SJSA1 (cell line): ENCODE results near the gene NPAS3. TPM values are rescaled to one million over a fixed set of nuclear protein-coding genes. Genes with fewer than 3 reads are reported as not detected.

Source experiments
- DNase-seq, 2 experiments: peaks; one replicate each; pipeline ENCODE4 v3.0.0-alpha.2; 2015 to 2020; ENCODE audit warnings: low spot score in 2 of 2, low read depth in 1 of 2
- H3K27ac ChIP-seq: fragments of 250-450 bp; sonication (Bioruptor Pico); 2 replicates; pipeline ENCODE4 v1.5.1; 2020; ENCODE audit warnings: mild to moderate bottlenecking, moderate library complexity
- H3K27me3 ChIP-seq: fragments of 250-450 bp; sonication (Bioruptor Pico); replicated peaks from 2 replicates; pipeline ENCODE4 v1.5.1; 2020; ENCODE audit warnings: mild to moderate bottlenecking, moderate library complexity
- H3K36me3 ChIP-seq: fragments of 250-450 bp; sonication (Bioruptor Pico); 2 replicates; pipeline ENCODE4 v1.5.1; 2020; ENCODE audit warnings: mild to moderate bottlenecking
- H3K4me1 ChIP-seq: fragments of 250-450 bp; sonication (Bioruptor Pico); replicated peaks from 2 replicates; pipeline ENCODE4 v1.6.1; 2021; ENCODE audit warnings: mild to moderate bottlenecking
- H3K4me3 ChIP-seq: fragments of 250-450 bp; sonication (Bioruptor Pico); 2 replicates; pipeline ENCODE4 v1.5.1; 2020; ENCODE audit warnings: mild to moderate bottlenecking
- H3K9me3 ChIP-seq: fragments of 250-450 bp; sonication (Bioruptor Pico); replicated peaks from 2 replicates; pipeline ENCODE4 v1.5.1; 2020; ENCODE audit warnings: mild to moderate bottlenecking
- total RNA-seq: library from RNA; depleted of rRNA; stranded (reverse); fragments of >200 nt; shearing (Covaris generic); gene quantifications from 2 replicates; pipeline ENCODE4 v1.2.3, GENCODE V29; 2014

NPAS3 gene
- total RNA-seq, 1 experiment from 2014 or later = 0.26 TPM

DNA sequence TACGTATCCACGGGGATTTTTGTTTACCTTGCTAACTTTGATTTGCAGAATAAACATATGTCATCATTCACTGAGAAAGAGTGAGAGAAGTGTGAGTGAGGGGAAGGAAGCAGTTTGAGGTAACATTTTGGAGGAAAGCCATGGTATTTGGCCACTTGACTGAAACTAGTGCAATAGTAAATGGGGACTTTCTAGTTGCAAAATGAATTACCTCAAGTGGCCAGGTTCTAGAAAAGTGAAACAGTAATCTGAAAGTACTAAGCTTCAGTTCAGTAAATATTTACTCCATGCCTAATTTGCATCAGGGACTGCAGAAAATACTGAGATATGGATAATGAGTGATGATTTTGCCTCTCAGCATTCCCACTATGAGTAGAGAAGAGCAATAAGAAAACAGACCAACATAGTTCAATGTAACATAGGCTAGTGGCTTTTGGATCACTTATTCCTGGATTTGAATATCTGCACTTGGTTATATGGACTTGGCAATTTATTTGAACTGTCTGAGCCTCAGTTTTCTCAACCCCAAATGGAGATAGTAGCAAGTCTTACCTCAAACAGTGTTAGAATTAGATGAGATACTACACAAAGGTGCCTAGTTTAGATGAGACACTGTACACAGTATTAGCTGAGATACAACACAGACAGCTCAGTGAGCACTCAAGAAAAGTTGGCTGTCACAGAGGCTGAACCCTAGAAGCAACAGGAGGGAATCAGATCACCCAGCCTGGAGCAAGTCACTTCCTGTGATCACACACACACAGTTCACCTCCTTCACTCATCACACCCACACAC lies 439.1 kb downstream of the NPAS3 start:
- no peak for DNase-seq
- no peaks in the 10 kb centered on the region for H3K9me3 ChIP-seq
- no peak overlapping the region for H3K4me3 ChIP-seq
- no peaks in the 10 kb centered on the region for H3K4me1 ChIP-seq
- H3K27ac ChIP-seq = no peak overlapping the region
- H3K36me3 ChIP-seq = no peaks in the 10 kb centered on the region
- H3K27me3 ChIP-seq = no peaks in the 10 kb centered on the region

DNA sequence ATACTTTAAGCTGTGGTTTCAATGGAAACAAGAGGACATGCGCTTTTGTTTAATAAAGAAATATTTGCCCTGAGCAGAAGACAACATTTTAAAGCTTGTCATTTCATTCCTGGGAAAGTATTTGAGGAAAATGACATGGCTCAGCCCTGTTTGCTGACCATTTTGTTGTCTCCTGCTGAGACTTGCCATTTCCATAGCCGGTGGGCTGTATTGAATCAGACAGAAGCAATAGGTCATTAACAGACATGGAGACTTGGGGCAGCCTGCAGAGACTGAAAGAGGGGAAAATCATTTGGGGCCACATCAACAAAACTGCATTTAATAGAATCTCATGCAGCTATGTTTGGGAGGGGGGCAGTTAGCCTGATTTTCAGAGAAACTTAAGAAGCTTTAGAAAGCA lies 443.0 kb downstream of the NPAS3 start:
- Histone ChIP-seq H3K27me3 (no peaks in the 10 kb centered on the region), H3K27ac (no peak overlapping the region), H3K9me3 (no peaks in the 10 kb centered on the region), H3K4me3 (no peak overlapping the region), H3K4me1 (no peaks in the 10 kb centered on the region), H3K36me3 (no peaks in the 10 kb centered on the region)
- no peak for DNase-seq

DNA sequence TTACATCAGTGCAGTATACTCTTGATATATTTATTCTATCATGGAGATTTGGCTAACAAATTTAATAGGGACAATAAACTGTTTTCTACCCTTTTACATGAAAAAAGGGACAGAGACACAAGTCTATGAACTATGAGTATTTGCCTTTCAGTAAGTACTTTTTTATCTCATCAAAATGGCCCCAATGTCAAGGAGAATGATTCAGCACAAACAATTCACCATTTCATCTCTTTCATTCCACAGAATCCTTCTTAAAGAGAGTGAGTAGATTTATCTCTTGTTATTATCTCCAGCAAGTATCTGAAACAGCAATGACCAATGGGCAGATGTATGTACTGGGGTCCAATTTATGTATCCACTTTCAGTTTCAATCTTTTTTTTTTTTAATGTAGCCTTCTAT lies 447.5 kb downstream of the NPAS3 start:
- Histone ChIP-seq H3K36me3 (no peaks in the 10 kb centered on the region), H3K4me3 (no peak overlapping the region), H3K4me1 (no peaks in the 10 kb centered on the region), H3K9me3 (no peaks in the 10 kb centered on the region), H3K27me3 (no peaks in the 10 kb centered on the region), H3K27ac (no peak overlapping the region)
- no peak for DNase-seq

DNA sequence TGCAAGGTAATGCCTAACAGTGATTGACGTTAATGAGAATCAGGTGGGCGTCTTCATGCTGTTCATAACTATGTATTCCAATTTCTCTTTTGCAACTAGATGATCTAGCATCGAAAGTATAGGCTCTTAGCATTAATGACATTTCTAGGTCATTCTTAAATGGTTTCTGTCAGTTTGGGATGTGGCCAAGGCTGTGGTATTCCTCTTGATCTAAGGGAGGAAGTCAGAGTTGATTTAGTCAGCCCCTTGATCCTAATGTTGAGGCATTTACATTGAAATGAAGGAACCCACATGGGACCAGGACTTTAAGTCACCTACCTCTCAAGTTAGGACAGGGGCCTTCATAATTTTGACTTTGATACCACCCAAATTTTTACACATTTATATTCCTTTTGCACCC lies 448.1 kb downstream of the NPAS3 start:
- no peak for DNase-seq
- no peak overlapping the region for H3K4me3 ChIP-seq
- no peaks in the 10 kb centered on the region for H3K36me3 ChIP-seq
- no peaks in the 10 kb centered on the region for H3K9me3 ChIP-seq
- no peaks in the 10 kb centered on the region for H3K4me1 ChIP-seq
- no peaks in the 10 kb centered on the region for H3K27me3 ChIP-seq
- H3K27ac ChIP-seq = no peak overlapping the region

DNA sequence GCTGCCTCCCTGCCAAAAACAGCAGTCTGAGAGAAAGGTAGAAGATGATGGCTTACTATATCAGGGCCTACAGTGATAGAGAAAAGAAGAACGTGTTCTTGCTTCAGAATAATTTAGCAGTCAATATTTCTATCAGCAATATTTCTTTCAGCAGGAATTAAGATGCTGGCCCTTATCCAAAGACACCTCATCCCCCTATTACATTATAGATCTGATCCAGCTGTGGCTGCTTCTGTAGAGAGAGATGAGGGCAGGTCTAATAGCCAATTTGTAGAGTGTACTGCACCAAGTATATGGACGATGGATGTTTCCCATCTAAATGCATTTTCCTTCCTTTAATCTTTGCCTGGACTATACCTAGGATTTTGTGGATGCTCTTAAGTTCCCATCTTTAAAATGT lies 451.7 kb downstream of the NPAS3 start:
- no peaks in the 10 kb centered on the region for H3K9me3 ChIP-seq
- H3K4me3 ChIP-seq = no peak overlapping the region
- no peaks in the 10 kb centered on the region for H3K36me3 ChIP-seq
- no peak for DNase-seq
- no peak overlapping the region for H3K27ac ChIP-seq
- no peaks in the 10 kb centered on the region for H3K4me1 ChIP-seq
- H3K27me3 ChIP-seq = no peaks in the 10 kb centered on the region

DNA sequence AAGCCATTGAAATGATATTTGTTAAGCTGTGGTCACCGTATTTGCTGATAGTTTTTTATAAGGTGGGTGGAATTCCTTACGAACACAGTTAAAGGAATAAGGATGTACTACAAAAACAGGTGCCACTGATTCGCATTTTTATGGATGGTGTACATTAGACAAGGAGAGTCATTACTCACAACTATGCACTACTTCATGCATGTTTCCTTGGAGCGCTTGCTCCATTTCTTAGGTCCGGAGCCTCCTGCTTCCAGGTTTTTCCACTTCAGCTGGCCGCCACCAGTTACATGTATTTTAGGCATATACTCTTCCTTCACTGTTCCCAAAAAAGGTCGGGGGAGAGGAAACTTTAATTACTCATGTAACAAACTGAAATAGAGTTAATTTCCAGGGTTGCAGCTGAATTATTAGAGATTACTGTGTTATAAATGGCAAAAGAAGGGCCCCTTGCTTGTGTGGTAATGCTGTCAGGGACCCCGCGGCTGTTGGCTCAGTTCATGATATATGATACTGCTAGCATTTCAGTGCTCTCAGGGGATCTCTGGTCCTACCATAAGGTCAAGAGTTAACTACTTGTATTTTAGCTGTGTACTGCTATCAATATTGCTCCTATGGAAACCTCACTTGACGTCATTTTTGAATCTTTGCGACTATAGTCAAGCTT lies 454.7 kb downstream of the NPAS3 start:
- no peaks in the 10 kb centered on the region for H3K4me1 ChIP-seq
- no peaks in the 10 kb centered on the region for H3K9me3 ChIP-seq
- H3K27me3 ChIP-seq = no peaks in the 10 kb centered on the region
- no peaks in the 10 kb centered on the region for H3K36me3 ChIP-seq
- no peak overlapping the region for H3K27ac ChIP-seq
- no peak for DNase-seq
- no peak overlapping the region for H3K4me3 ChIP-seq

DNA sequence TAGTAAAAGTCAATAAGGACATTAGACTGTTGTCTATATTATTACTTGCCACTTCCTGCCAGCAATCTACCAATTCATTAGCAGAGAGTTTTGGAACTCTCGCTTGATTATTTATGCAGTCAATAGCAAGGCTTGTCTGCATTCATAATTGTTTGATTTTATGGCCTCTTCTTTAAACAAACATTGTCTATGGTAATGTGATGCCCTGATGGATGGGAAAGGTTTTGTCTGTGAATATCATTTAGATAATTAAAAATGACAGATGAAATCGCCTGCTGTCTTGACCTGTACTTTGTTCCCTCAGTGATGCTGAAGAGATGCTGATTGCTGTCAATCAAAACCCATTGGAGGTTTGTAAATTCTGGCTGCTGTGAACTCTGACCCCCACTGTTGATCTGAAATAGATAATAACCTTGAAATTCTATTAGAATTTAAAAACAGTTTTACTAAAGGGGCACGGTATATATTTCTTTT lies 455.3 kb downstream of the NPAS3 start:
- Histone ChIP-seq H3K4me1 (no peaks in the 10 kb centered on the region), H3K9me3 (no peaks in the 10 kb centered on the region), H3K27me3 (no peaks in the 10 kb centered on the region), H3K27ac (no peak overlapping the region), H3K4me3 (no peak overlapping the region), H3K36me3 (no peaks in the 10 kb centered on the region)
- DNase-seq = no peak

DNA sequence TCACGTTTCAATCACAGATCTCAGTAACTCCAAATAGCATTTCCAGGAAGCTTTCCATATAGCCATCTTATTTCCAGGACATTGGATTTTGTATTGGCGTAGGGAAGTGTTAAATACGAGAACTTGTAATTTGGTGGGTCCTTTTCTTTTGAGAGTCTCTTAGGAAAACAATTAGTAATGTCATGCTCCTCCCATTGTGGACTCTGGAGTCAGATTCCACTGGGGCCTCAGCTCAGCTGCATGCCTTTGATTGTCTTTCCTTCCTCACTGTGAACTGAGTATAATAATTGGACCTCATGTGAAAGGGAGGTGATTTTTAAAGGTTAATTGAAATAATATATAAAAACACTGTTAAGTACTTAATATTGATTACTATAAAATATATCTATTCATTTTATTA lies 462.6 kb downstream of the NPAS3 start:
- H3K36me3 ChIP-seq = no peaks in the 10 kb centered on the region
- H3K4me3 ChIP-seq = no peak overlapping the region
- peaks cover 2% of the 10 kb centered on the region; the same call in 1 of the 2 replicates for H3K9me3 ChIP-seq
- no peaks in the 10 kb centered on the region for H3K27me3 ChIP-seq
- no peak overlapping the region for H3K27ac ChIP-seq
- H3K4me1 ChIP-seq = no peaks in the 10 kb centered on the region
- DNase-seq = no peak

DNA sequence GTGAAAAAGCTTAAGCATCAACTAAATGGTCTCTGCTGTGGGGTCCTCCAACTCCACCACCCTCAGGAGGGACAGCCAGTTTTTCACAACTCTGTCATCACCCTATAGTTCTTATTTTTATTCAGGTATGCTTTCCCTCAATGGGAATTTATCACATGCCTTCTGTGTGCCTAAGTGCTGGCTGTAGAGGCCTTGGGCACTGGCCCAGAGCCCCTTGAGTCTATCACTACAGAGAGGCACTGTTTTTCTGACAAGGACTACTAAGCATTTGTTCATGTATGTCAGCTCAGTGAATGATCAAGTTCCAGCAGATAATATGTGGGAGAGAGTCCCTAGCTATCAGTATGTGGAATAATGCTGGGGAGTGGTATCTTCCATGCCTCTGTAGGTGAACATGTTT lies 463.9 kb downstream of the NPAS3 start:
- Histone ChIP-seq H3K4me1 (no peaks in the 10 kb centered on the region), H3K9me3 (peaks cover 2% of the 10 kb centered on the region; the same call in 1 of the 2 replicates), H3K27me3 (no peaks in the 10 kb centered on the region), H3K4me3 (no peak overlapping the region), H3K36me3 (no peaks in the 10 kb centered on the region), H3K27ac (no peak overlapping the region)
- no peak for DNase-seq

DNA sequence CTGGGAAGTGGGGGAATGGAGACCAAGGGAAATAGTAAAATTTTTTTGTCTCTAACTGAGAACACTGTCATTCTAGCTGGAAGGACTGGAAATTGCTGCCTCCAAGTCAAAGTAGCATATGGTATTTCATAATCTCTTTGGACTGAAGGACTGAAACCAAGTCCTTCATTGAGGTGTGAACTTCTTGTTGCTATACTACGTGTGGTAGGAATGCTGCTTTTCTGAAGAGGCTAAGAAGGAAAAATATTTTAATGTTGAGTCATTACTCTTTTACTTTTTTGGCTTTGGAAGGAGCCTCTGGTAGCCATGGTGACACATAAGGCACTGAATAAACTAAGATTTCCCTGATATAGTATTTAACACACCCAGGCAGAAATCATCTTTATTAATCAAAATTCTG lies 465.4 kb downstream of the NPAS3 start:
- H3K27ac ChIP-seq = no peak overlapping the region
- peak in 1 of 2 experiments; percentile 8 for DNase-seq

DNA sequence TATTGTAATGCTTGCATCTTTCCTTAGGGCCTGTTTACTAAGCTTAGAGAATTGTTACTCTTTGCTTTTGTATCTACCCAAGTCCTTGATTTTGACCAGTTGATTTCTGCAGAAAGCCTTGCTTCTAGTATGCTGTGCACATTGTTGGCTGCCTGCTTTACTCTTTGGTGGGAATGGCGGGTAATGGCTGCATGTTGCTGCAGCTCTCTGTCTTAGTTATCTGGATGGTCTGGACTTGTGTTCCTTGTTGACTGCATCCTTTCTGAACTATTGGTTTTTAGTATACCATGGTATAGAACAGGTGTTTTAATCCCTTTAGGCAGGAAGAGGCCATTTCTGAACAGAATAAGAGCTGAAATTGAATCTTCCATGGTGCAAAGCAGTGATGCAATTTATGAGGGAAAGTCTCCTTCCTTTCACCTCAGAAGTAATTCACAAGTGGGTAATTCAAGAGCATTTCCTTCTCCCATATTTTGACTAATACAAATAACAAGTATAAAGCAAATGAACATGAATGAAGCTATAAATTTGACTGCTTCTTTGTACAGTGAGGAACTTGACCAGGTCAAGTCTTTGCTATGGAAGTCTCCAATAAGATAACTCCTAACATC lies 466.4 kb downstream of the NPAS3 start:
- H3K4me3 ChIP-seq = no peak overlapping the region
- H3K27me3 ChIP-seq = no peaks in the 10 kb centered on the region
- peaks cover 2% of the 10 kb centered on the region; the same call in 1 of the 2 replicates for H3K9me3 ChIP-seq
- H3K27ac ChIP-seq = no peak overlapping the region
- no peaks in the 10 kb centered on the region for H3K36me3 ChIP-seq
- no peaks in the 10 kb centered on the region for H3K4me1 ChIP-seq
- DNase-seq = no peak

More for the DNA sequence above, 465.4 kb downstream of the NPAS3 start:
- H3K4me1 ChIP-seq = no peaks in the 10 kb centered on the region
- H3K9me3 ChIP-seq = peaks cover 2% of the 10 kb centered on the region; the same call in 1 of the 2 replicates
- H3K27me3 ChIP-seq = no peaks in the 10 kb centered on the region
- H3K4me3 ChIP-seq = no peak overlapping the region
- no peaks in the 10 kb centered on the region for H3K36me3 ChIP-seq

DNA sequence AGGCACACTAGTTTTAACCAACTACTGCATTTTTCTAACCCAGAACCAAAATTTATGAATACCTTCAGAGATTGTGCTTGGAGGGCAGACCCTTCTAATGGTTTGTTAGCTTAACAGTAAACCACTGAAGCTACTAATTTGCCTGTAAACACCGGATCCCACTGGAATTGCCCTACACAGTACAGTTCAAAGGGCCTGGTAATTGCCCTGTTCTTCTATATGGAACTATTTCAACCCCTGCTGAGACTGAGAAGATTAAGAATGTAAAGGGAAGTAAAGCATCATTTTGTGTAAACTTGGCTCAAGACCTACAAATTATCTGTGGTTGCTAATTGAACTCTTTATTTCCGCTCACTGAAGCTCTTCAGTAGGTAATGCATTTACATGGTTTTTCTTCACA lies 468.1 kb downstream of the NPAS3 start:
- no peak for DNase-seq
- Histone ChIP-seq H3K9me3 (peaks cover 2% of the 10 kb centered on the region; the same call in 1 of the 2 replicates), H3K27me3 (no peaks in the 10 kb centered on the region), H3K4me3 (no peak overlapping the region), H3K36me3 (no peaks in the 10 kb centered on the region), H3K27ac (no peak overlapping the region), H3K4me1 (no peaks in the 10 kb centered on the region)

DNA sequence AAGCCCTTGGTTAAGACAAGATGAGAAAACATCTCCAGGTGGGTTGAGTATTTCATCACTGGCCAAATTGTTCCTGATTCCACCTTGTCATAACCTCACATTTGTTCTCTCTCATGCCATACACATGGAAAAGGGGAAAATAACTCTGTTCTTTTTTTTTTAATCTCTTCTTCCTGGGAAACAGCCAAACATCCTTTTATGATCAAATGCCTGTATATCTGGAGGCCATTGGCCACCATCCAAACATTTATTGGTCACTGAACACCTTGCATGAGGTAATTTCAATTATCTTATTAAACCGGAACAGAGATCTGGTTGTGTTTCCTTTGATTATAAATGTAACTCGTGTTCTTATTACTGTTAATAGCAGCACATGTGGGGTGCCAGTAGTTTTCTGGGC lies 469.6 kb downstream of the NPAS3 start:
- H3K36me3 ChIP-seq = no peaks in the 10 kb centered on the region
- H3K27ac ChIP-seq = no peak overlapping the region
- H3K4me3 ChIP-seq = no peak overlapping the region
- H3K27me3 ChIP-seq = no peaks in the 10 kb centered on the region
- H3K4me1 ChIP-seq = no peaks in the 10 kb centered on the region
- peaks cover 2% of the 10 kb centered on the region; the same call in 1 of the 2 replicates for H3K9me3 ChIP-seq
- no peak for DNase-seq

DNA sequence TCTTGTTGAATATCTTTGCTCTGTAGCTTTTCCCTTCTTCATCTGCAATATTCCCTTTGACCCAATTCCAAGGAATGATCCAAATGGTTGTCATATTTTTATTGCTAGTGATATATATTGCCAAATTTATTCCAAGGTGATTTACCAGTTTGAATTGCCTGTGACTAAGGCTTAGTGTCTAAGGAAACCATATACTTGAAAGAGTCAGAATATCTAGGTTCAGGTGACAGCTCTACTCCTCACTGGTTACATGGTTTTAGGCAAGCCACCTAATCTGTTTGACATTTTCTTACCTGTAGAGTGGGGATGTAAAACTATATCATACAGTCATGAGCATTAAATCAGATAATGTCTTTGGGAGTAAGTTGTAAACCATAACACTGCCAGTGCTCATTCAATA lies 473.8 kb downstream of the NPAS3 start:
- no peak overlapping the region for H3K4me3 ChIP-seq
- no peaks in the 10 kb centered on the region for H3K9me3 ChIP-seq
- no peaks in the 10 kb centered on the region for H3K4me1 ChIP-seq
- DNase-seq = no peak
- H3K27ac ChIP-seq = no peak overlapping the region
- no peaks in the 10 kb centered on the region for H3K36me3 ChIP-seq
- no peaks in the 10 kb centered on the region for H3K27me3 ChIP-seq
